Activated CD8-positive, alpha-beta T cell treated with anti-CD3 and anti-CD28 coated beads for 36 hours (primary cell): ENCODE data around the gene BBS1. TPM values are rescaled to one million over a fixed set of nuclear protein-coding genes. Genes with fewer than 3 reads are reported as not detected.

Source experiments
- ATAC-seq: fragments of 200-7000 bp; cut with Tn5 transposase; one replicate; pipeline ENCODE4 v1.10.0; 2021; ENCODE audit warnings: mild to moderate bottlenecking, moderate library complexity
- CTCF ChIA-PET: fragments of 350-600 bp; sonication (Branson Sonifier 250); formaldehyde crosslinking; loops from one replicate; lab custom pipeline; 2021; ENCODE audit warnings: antibody characterized with exemption; lab: Charles Lee
- POLR2A ChIA-PET: fragments of 350-600 bp; sonication (Branson Sonifier 250); formaldehyde crosslinking; loops from one replicate; lab custom pipeline; 2021; ENCODE audit warnings: antibody characterized with exemption; lab: Charles Lee
- DNase-seq: peaks from one replicate; pipeline ENCODE4 v3.0.0-alpha.2; 2020
- H3K27ac Mint-ChIP-seq: one replicate; pipeline ENCODE4 v1.8.0; 2021; ENCODE audit warnings: mild to moderate bottlenecking, mixed read lengths
- H3K27me3 Mint-ChIP-seq: one replicate; pipeline ENCODE4 v1.8.0; 2021; ENCODE audit warnings: mixed read lengths
- H3K36me3 Mint-ChIP-seq: one replicate; pipeline ENCODE4 v1.8.0; 2021; ENCODE audit warnings: low read depth, mixed read lengths
- H3K4me1 Mint-ChIP-seq: one replicate; pipeline ENCODE4 v1.8.0; 2021; ENCODE audit warnings: low read depth, mixed read lengths
- H3K4me3 Mint-ChIP-seq: one replicate; pipeline ENCODE4 v1.8.0; 2021; ENCODE audit warnings: mild to moderate bottlenecking, moderate library complexity, mixed read lengths
- H3K9me3 Mint-ChIP-seq: one replicate; pipeline ENCODE4 v1.8.0; 2021; ENCODE audit warnings: mixed read lengths
- CTCF ChIP-seq: fragments of 200-600 bp; IDR thresholded peaks from one replicate; pipeline ENCODE4 v1.8.0; 2022; ENCODE audit warnings: antibody characterized with exemption, mild to moderate bottlenecking
- intact Hi-C: fragments of 100-400 bp; cut with micrococcal nuclease; formaldehyde crosslinking; loops from one replicate; pipeline ENCODE4 v1.10.0; 2022
- total RNA-seq, 2 experiments: library from RNA; stranded (reverse); gene quantifications; one replicate each; pipeline ENCODE4 v1.2.3, GENCODE V29; 2021

The BBS1 gene
- total RNA-seq, 2 experiments from 2014 or later = 7.7 to 7.9 TPM

GRCh38 chr11:66509131-66509561 lies 1.3 kb upstream of the BBS1 start:
- CTCF ChIA-PET = interaction anchor here (0.9 to 2.4 kb wide), 5 partner anchors 29 to 122 kb away, joined by 3 to 8 read pairs (median 4); partner anchors contain the start of gene DPP3
- no peak overlapping the region for H3K27ac Mint-ChIP-seq

GRCh38 chr11:66510990-66511339 lies 530 bp downstream of the BBS1 start:
- Mint-ChIP-seq H3K27ac (no peak overlapping the region), H3K9me3 (no peaks in the 10 kb centered on the region), H3K4me1 (peaks cover 14% of the 10 kb centered on the region), H3K27me3 (no peaks in the 10 kb centered on the region), H3K4me3 (peak overlapping the region; percentile 93), H3K36me3 (peaks cover 6% of the 10 kb centered on the region)
- no peak for ATAC-seq
- DNase-seq = no peak
- no peak for TF ChIP-seq CTCF
- POLR2A ChIA-PET = interaction anchor here (0.6 to 1.0 kb wide), 2 partner anchors 22 to 51 kb away, joined by 3 read pairs; no protein-coding TSS in a partner anchor
- intact Hi-C loops = no loop called here
- CTCF ChIA-PET = interaction anchor here (0.8 to 2.3 kb wide), 5 partner anchors 31 to 125 kb away, joined by 3 to 7 read pairs (median 3); partner anchors contain the start of gene DPP3

More at GRCh38 chr11:66509131-66509561, 1.3 kb upstream of the BBS1 start:
- POLR2A ChIA-PET = no interaction called here
- Mint-ChIP-seq H3K27me3 (no peaks in the 10 kb centered on the region), H3K36me3 (peaks cover 7% of the 10 kb centered on the region), H3K9me3 (no peaks in the 10 kb centered on the region), H3K4me3 (no peak overlapping the region), H3K4me1 (peaks cover 14% of the 10 kb centered on the region)
- ATAC-seq (no peak), DNase-seq (peak; percentile 12)
- intact Hi-C loops = no loop called here
- TF ChIP-seq CTCF = no peak

GRCh38 chr11:66523611-66524010 lies 13.2 kb downstream of the BBS1 start:
- Mint-ChIP-seq H3K27ac (no peak overlapping the region), H3K36me3 (peaks cover 24% of the 10 kb centered on the region), H3K4me1 (no peaks in the 10 kb centered on the region), H3K9me3 (no peaks in the 10 kb centered on the region), H3K27me3 (no peaks in the 10 kb centered on the region), H3K4me3 (no peak overlapping the region)
- DNase-seq = no peak
- no peak for ATAC-seq
- ChIA-PET CTCF (no interaction called here), POLR2A (no interaction called here)
- intact Hi-C loops = no loop called here
- TF ChIP-seq CTCF = no peak

- DNase-seq (no peak), ATAC-seq (no peak)
- Mint-ChIP-seq H3K4me1 (no peaks in the 10 kb centered on the region), H3K36me3 (peaks cover 22% of the 10 kb centered on the region), H3K27me3 (no peaks in the 10 kb centered on the region), H3K27ac (no peak overlapping the region), H3K4me3 (no peak overlapping the region), H3K9me3 (no peaks in the 10 kb centered on the region)
- no peak for TF ChIP-seq CTCF
- ChIA-PET POLR2A (no interaction called here), CTCF (no interaction called here)
- intact Hi-C loops = no loop called here
These were observed 14.0 kb downstream of the BBS1 start for GRCh38 chr11:66524304-66525040.

GRCh38 chr11:66529069-66529468 lies 18.6 kb downstream of the BBS1 start:
- ChIA-PET POLR2A (no interaction called here), CTCF (no interaction called here)
- Mint-ChIP-seq H3K4me3 (no peak overlapping the region), H3K36me3 (peaks cover 4% of the 10 kb centered on the region), H3K9me3 (no peaks in the 10 kb centered on the region), H3K27me3 (no peaks in the 10 kb centered on the region), H3K4me1 (no peaks in the 10 kb centered on the region), H3K27ac (no peak overlapping the region)
- no peak for DNase-seq
- no peak for TF ChIP-seq CTCF
- intact Hi-C loops = no loop called here
- ATAC-seq = no peak
